GM19351 (cell line): Measurements from ENCODE around the gene WDR70.
"Not testable (repeated sequence)": the region's sequence is repeated elsewhere in the genome, so short reads cannot be mapped to it uniquely, and the experiment has no call there.

Source experiments
- ATAC-seq: cut with Tn5 transposase; IDR thresholded peaks from one replicate; pipeline ENCODE4 v1.9.1; 2021; ENCODE audit warnings: mild to moderate bottlenecking, moderate library complexity; ENCODE audit not compliant: unreplicated experiment

The WDR70 gene

DNA sequence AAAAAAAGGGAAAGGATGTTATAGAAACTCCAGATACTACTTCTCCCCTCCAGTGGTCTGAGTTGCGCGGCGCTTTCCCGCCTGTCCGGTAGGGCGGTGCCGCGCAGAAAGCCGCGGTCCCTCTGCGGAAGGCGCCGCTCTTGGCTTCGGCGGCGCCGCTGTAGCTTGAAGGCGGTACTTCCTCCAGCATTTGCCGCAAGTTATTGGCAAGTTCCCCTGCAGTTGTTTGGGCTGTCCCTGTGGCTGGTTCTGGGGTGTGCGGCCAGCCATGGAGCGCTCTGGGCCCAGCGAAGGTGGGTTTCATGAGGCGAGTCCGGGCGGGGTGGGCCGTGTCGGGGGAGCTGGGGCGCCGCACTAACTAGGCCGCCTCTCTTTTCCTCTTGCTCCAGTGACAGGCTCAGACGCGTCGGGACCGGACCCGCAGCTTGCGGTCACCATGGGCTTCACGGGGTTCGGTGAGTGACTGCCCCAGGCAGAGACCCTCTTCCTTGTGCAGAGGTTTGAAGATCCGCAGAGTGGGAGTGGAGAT lies at the start of gene WDR70:
Gene WDR70, plus strand, starts transcription at position 219 of the 529 bp plus-strand sequence. Its CDS starts 50 bp downstream, at position 269.
- ATAC-seq, result peak; percentile 99

DNA sequence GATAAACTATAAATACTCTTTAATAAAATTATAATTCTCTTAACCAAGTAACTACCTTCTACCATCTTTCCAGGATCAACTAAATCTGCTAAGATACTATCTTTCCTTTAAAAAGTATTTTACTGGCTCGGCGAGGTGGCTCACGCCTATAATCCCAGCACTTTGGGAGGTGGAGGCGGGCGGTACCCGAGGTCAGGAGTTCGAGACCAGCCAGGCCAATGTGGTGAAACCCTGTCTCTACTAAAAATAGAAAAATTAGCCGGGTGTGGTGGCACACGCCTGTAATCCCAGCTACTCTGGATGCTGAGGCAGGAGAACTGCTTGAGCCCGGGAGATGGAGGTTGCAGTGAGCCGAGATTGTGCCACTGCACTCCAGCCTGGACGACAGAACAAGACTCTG lies 44.4 kb upstream of the WDR70 start:
- ATAC-seq, result not testable (repeated sequence)

DNA sequence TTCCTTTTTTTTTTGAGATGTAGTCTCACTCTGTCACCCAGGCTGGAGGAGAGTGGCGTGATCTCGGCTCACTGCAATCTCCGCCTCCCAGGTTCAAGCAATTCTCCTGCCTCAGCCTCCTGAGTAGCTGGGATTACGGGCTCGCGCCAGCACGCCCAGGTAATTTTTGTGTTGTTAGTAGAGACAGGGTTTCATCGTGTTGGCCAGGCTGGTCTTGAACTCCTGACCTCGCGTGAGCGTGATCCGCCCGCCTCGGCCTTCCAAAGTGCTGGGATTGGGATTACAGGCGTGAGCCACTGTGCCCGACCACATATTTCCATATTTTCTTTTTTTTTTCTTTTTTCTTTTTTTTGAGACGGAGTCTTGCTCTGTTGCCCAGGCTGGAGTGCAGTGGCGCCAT lies 36.4 kb upstream of the WDR70 start:
- not testable (repeated sequence) for ATAC-seq

DNA sequence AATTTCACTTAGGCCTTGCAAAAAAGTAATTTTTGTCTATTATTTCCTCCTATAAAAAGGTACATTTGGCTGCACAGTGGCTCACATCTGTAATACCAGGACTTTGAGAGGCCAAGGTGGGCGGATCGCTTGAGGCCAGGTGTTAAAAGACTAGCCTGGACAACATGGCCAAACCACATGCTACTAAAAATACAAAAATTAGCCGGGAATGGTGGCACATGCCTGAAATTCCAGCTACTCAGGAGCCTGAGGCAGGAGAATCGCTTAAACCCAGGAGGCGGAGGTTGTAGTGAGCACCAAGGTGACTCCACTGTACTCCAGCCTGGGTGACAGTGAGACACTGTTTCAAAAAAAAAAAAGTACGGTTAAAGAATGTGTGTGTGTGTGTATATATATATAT lies 24.0 kb upstream of the WDR70 start:
- ATAC-seq, result no peak

DNA sequence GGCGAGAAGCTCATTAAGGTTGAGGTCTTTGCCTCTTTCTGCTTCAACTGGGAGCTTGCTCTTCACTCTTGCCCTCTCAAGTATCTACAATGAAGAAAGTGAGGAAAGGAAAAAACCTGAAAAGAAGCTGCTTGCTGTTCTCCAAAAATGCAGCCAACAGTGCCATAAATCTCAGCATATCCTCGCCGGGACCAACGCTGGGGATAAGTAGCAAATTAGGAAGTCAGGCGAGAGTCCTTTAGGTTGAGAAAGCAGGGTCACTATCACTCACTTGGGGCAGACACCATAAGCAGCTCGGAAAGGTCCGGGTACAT lies 8.6 kb upstream of the WDR70 start:
- peak; percentile 46 for ATAC-seq

DNA sequence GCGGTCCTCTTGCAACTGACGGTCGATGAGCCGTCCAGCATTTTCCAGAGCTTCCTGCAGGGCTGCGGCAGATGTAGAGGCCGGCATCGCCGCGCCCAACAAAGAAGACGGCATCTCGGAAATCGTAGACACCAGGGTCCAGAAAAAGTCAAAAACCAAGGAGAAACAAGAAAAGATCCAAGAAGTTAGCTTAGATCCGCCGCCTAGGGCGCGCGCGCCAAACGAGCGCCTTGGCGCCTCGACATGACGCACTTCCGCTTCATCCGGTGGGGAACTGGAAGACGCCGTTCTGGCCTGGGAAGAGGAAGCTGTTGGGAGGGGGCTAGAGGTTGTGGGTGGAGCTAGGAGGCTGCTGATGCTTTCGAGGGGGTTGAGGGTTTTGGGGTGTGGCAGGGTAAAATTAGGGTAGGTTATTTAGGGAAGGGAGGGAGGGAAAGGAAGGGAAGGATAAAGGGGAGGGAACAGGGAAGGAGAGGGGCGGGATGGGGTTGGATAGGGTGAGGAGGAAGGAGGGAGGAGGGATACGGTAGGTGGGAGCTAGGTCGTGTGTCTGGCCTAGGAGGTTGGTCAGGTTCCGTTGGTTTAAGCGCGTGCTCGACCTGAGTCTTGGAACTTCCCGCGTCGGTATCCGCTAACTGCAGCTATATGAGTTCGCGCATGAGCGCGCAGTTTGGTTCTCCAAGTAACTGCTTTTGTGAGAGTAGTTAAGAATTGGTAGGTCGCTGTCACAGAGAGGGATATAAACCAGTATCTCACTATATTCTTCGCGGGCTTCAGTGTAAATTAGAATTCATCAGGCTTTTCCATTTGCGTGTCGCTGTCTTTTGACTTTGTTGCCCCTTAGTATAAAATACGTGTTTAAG lies 8.0 kb upstream of the WDR70 start, which contains the start of gene NUP155:
Gene NUP155, minus strand, starts transcription at position 243 of the 863 bp plus-strand sequence. Its CDS starts 129 bp downstream, at position 114.
- peak; percentile 94 for ATAC-seq

DNA sequence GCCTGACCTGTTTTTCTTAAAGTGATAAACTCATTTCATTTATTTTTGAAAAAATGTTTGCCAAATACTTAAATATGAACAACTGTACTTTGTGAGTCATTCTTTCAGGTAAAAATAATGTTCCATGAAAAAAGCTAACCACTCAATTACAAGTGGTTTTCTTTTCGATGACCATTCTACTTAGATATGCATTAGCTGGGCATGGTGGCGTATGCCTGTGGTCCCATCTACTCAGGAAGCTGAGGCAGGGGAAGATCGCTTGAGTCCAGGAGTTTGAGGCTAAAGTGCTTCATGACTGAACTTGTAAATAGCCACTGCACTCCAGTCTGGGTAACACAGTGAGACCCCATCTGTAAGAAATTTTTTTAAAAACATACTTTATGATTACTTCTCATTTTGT lies 4.0 kb upstream of the WDR70 start:
- no peak for ATAC-seq

DNA sequence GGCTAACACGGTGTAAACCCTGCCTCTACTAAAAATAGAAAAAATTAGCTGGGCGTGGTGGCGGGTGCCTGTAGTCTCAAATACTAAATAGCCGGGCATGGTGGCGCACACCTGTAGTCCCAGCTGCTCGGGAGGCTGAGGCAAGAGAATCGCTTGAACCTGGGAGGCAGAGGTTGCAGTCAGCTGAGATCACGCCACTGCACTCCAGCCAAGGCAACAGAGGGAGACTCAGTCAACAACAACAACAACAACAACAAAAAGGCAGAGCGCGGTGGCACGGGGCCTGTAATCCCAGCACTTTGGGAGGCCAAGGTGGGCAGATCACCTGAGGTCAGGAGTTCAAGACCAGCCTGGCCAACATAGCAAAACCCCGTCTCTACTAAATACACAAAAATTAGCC lies 1.1 kb upstream of the WDR70 start:
- ATAC-seq, result not testable (repeated sequence)

DNA sequence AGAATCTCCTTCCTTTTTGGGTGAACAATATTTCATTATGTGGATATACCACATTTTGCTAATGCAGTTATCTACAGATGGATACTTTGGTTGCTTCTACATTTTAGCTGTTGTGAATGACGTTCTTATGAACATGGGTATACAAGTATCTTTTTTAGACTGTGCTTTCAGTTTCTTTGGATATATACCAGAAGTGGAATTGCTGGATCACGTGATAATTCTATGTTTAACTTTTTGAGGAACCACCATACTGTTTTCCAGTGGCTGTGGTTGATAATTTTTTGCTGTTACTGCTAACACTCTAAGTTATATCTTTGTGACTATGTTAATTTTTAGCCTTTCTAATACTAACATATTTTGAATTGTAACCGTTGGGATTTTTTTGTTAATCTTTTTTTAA lies 12.5 kb downstream of the WDR70 start:
- ATAC-seq, result no peak

DNA sequence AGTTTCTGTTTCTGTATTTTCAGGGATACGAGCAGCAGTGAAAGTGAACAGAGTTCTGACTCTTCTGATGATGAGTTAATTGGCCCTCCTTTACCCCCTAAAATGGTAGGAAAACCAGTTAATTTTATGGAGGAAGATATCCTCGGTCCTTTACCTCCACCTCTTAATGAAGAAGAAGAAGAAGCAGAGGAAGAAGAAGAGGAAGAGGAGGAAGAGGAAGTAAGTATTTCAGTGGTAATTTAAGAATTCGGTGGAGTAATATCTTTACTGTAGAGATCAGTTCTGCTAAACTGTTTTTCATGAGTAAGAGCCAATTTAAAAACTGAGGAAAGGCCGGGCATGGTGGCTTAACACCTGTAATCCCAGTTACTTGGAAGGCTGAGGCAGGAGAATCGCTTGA lies 17.2 kb downstream of the WDR70 start:
- ATAC-seq, result no peak

DNA sequence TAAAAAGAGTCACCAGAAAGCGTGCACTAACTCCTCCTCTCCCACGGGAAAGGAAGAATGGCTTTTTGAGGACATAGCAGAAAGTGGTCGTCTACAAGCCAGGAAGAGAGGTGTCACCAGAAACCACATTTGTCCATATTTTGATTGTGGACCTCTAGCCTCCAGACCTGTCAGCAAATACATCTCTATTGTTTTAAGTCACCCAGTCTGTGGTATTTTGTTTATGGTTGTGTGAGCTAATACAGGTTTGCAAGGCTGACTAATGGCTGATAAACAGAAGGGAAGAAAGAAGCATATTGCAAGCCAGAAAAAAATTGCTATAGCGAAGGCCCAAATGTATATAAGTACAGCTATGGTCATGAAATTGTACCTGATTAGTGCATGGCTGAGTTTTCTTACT lies 21.4 kb downstream of the WDR70 start:
- ATAC-seq, result no peak

DNA sequence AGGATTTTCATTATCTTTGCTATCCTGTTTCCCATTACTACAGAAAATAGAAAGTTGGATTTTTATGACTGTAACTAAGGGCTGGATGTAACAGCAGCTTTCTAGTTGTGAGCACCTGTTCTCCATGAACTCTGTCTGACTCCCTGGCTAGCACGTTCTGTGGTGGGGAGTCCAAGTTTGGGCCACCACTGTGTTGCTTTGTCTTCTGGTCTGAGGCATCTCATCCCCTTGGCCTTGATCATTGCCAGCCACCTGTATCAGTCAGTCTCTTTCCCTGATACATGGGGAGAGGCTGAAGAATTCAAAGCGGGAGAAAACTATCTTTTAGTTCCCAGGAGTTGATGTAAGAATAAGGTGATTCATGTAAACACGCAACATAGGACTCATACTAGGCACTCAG lies 33.4 kb downstream of the WDR70 start:
- no peak for ATAC-seq

DNA sequence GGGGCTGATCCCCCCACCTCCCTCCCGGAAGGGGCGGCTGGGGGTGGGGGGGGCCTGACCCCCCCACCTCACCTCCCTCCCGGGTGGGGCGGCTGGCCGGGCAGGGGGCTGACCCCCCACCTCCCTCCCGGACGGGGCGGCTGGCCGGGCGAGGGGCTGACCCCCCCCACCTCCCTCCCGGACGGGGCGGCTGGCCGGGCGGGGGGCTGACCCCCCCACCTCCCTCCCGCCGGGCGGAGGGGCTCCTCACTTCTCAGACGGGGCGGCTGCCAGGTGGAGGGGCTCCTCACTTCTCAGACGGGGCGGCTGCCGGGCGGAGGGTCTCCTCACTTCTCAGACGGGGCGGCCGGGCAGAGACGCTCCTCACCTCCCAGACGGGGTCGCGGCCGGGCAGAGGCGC lies 36.3 kb downstream of the WDR70 start:
- ATAC-seq, result not testable (repeated sequence)

DNA sequence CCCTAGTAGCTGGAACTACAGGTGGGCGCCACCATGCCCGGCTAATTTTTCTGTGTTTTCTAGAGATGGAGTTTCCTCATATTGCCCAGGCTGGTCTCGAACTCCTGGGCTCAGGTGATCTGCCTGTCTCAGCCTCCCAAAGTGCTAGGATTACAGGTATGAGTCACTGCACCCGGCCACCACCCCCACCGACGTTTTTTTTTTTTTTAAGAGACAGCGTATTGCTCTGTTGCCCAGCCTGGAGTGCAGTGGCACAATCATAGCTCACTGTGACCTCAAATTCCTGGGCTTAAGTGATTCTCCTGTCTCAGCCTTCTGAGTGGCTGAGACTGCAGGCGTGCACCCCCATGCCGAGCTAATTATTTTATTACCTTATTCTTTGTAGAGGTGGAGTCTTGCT lies 38.2 kb downstream of the WDR70 start:
- no peak for ATAC-seq

DNA sequence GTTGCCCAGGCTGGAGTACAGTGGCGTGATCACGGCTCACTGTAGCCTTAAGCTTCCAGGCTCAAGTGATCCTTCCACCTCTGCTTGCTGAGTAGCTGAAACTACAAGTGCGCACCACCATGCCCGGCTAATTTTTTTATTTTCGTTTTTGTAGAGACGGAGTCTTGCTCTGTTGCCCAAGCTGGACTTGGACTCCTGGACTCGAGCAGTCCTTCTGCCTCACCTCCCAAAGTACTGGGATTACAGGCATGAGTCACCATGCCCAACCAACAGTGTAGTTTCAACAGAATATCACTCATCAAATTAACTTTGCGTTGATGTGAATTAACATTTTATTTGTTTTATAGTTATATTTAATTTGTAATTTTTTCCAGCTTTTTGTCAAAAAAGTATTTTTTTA lies 45.3 kb downstream of the WDR70 start:
- ATAC-seq, result no peak

DNA sequence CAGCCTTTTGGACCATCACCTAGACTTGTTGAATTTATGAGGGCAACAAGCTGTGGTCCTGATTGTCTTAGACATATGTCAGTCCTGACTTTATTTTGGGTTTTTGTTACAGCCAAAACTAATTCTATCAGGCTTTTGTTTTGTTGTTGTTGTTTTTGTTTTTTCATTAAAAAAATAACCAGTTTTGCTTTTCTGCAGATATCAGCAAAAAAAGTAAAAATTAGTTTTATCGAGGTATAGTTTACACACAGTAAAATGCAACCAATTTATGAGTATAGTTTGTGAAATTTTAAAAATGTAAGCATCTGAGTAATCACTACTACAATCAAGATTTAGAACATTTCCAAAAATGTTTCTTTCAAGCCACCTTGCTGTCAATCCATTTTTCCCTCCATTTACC lies 48.9 kb downstream of the WDR70 start:
- ATAC-seq, result no peak

DNA sequence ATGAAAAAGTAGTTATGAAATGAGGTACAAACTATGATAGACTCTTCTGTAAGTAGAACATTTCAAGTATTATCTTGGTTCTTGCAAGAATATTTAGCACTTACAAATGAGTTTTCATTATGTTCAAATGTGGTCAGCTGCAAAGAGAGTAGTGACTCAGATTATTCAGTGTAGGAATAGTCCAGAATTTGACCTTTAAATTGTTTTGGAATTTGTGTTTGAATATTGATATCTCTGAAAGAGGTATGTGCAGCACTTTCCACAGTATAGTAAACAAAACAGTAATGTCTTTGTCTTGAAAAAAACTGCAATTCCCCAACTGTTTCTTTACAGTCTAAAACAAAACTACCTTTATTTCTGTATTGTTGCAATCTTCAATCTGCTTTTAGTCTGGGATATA lies 56.1 kb downstream of the WDR70 start:
- ATAC-seq, result no peak

DNA sequence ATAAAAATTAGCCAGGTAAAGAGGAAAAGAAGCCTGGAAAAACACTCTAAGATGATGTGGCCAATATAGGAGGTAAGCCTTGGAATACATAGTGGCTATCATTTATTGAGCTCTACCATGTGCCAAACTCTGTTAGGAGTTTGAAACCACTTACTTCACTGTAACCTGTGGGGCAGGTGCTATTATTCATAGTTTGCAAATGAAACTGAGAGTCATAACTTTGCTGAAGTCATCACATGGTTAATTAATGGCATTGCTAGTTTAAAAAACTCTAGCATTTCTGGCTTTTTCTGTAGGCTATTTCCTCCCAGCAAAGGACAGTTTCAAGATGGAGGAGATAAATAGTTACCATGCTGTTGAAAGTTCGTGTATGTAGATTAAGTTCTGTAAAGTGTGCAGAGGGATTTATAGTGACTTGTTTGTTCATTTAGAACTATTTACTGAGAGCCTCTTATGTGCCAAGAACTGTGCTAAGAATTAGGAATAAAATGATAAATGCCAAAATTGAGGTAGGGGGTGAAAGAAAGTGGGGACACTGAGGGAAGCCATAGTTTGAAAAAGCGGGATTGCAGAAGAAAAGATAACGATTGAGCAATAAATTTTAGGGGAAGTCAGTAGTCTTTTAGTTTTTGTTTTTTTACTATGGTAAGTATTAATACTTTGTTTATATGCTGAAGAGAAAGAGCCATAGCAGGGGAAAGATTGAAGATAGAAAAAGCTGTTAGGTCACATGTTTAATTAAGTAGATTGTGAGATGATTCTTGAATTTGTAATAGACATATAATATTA lies 57.2 kb downstream of the WDR70 start:
- peak; percentile 70 for ATAC-seq

DNA sequence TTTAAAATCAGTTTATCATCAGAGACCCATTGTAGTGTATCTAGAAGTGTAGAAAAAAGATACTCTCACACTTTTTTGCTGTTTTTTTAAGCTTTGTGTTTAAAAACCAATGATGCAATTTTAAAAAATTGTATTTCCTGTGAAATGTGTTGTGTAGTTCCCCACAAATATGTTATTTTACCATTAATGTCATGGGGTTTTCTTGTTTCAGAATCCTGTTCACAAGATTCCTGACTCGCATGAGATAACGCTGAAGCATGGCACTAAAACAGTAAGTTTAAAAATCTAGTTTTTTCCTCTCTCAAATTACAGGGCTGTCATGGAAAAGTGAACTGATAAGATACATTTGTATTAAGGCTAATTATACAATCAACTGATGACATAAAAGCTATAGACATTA lies 58.6 kb downstream of the WDR70 start:
- no peak for ATAC-seq

DNA sequence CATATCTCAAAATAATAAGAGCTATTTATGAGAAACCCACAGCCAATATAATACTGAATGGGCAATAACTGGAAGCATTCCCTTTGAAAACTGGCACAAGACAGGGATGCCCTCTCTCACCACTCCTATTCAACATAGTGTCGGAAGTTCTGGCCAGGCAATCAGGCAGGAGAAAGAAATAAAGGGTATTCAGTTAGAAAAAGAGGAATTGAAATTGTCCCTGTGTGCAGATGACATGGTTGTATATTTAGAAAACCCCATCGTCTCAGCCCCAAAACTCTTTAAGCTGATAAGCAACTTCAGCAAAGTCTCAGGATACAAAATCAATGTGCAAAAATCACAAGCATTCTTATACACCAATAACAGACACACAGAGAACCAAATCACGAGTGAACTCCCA lies 66.7 kb downstream of the WDR70 start:
- ATAC-seq, result not testable (repeated sequence)

DNA sequence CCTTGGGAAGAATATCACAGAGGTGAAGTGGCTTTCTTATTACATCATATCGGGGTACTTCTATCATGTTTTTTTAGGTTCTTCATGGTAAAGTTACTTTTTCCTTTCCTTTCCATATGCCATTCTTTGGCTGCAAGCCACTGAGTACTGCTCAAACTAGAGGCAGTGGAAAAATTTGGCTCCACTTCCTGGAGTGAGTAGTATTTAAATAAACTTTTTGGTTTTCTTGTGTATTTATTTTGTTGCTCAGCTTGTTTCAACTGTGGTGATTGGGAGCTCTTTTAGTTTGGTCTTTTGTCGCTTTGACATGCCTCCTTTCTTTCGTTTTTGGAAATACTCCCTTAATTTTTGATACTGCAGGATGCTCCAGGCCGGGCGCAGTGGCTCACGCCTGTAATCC lies 69.8 kb downstream of the WDR70 start:
- ATAC-seq, result no peak

DNA sequence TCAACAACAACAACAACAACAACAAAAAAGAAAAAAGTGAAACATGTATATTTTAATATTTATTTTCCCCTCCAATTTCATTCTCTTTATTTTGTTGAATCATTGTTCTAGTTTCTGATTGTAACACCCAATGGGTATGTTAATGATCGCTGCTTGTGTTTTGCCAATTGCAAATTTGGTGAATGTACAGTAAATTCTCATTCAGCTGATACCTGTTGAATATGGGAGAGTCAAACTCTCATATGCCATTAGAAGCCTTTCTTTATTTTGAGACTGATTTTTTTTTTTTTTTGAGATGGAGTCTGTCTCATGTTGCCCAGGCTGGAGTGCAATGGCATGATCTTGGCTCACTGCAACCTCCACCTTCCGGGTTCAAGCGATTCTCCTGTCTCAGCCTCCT lies 72.9 kb downstream of the WDR70 start:
- ATAC-seq, result not testable (repeated sequence)
